Tibial artery (tissue), 4 donors: ENCODE results near the gene ZCCHC7.
"Not testable (repeated sequence)": the region's sequence is repeated elsewhere in the genome, so short reads cannot be mapped to it uniquely, and the experiment has no call there.

Experiments
- DNase-seq, 2 donors: peaks; one replicate each; pipeline ENCODE4 v3.0.0-alpha.2; 2019
- H3K27ac ChIP-seq, 2 donors: fragments of 200-600 bp; sonication (generic) in 1 of 2; 1 replicate in 1 of 2; 2 replicates in 1 of 2; pipeline ENCODE4 v1.5.1; 2018 to 2019; ENCODE audit warnings: mild to moderate bottlenecking in 1 of 2
- H3K27me3 ChIP-seq, 2 donors: fragments of 200-600 bp; sonication (generic) in 1 of 2; one replicate each; pipeline versions ENCODE4 v1.5.1 to v1.6.0; 2016 to 2019
- H3K36me3 ChIP-seq, 3 donors: fragments of 200-600 bp; sonication (generic) in 2 of 3; one replicate each; pipeline ENCODE4 v1.5.1; 2016 to 2019; ENCODE audit warnings: mild to moderate bottlenecking in 2 of 3
- H3K4me1 ChIP-seq, 4 donors: fragments of 200-600 bp; sonication (generic) in 2 of 4; 1 replicate in 3 of 4; 2 replicates in 1 of 4; pipeline ENCODE4 v1.5.1; 2016 to 2019
- H3K4me3 ChIP-seq, 2 donors: fragments of 200-600 bp; sonication (generic) in 1 of 2; 1 replicate in 1 of 2; 2 replicates in 1 of 2; pipeline ENCODE4 v1.5.1; 2018 to 2019; ENCODE audit warnings: mild to moderate bottlenecking in 2 of 2
- H3K9me3 ChIP-seq, 3 donors: fragments of 200-600 bp; sonication (generic) in 1 of 3; one replicate each; pipeline ENCODE4 v1.5.1; 2016 to 2019
- CTCF ChIP-seq, 2 experiments: fragments of 200-600 bp in 1 of 2; fragments of 450-650 bp in 1 of 2; IDR thresholded peaks; one replicate each; pipeline ENCODE4 v1.5.1; 2017 to 2019; ENCODE audit warnings: antibody characterized with exemption in 2 of 2, mild to moderate bottlenecking in 1 of 2, moderate library complexity in 1 of 2
- intact Hi-C: fragments of 100-400 bp; cut with DNase I; formaldehyde crosslinking; loops from one replicate; pipeline ENCODE4 v1.15.0; 2023; ENCODE audit warnings: low total_unique reads

Gene ZCCHC7

DNA sequence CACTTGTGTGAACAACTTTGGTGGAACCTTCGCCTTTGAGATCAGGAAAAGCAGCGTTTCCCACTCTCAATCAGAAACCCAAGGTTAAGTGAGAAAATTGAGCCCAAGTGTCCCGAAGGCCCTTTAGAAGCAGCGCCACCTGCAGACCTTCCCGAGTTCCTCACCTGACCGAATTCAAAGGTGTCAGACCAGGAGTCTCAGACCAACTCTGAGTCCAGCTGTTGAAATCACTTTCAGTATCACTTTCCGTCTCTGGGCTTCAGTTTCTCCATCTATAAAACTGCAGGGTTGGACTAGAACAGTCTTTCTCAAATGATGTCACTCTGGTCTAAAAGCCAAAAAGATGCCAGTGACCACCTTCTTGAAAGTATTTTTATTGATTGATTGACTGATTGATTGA lies 270.4 kb downstream of the ZCCHC7 start:
- Histone ChIP-seq H3K27ac (no peak overlapping the region), H3K4me1 (no peaks in the 10 kb centered on the region), H3K36me3 (no peaks in the 10 kb centered on the region), H3K9me3 (no peaks in the 10 kb centered on the region), H3K4me3 (no peak overlapping the region), H3K27me3 (no peaks in the 10 kb centered on the region)
- TF ChIP-seq CTCF (IDR thresholded peaks at IDR 0.05): no peak
- intact Hi-C loops: no loop called here
- DNase-seq: no peak

DNA sequence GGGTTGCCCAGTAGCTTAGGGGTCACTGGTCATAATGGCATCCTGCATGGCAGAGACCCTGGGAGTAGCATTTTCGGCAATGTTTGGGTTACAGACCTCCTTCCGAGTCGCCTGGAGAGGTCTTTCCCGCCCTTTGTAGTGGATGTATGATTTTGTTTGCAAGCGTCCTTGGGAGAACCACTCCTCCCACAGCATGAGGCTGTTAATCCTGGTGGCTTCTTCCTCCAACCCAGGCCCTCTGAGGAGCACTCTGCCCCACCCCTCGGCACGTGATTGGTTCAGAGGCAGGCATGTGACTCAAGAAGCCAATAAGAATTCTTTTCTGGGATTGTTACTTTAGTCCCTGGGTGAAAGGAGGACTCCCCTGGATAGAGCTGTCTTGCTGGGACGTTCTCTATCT lies 271.9 kb downstream of the ZCCHC7 start:
- H3K9me3 ChIP-seq: no peaks in the 10 kb centered on the region
- no peaks in the 10 kb centered on the region for H3K4me1 ChIP-seq
- H3K27ac ChIP-seq: no peak overlapping the region
- no peak overlapping the region for H3K4me3 ChIP-seq
- TF ChIP-seq CTCF (IDR thresholded peaks at IDR 0.05): no peak
- DNase-seq: no peak
- H3K27me3 ChIP-seq: no peaks in the 10 kb centered on the region
- H3K36me3 ChIP-seq: no peaks in the 10 kb centered on the region
- intact Hi-C loops: no loop called here

DNA sequence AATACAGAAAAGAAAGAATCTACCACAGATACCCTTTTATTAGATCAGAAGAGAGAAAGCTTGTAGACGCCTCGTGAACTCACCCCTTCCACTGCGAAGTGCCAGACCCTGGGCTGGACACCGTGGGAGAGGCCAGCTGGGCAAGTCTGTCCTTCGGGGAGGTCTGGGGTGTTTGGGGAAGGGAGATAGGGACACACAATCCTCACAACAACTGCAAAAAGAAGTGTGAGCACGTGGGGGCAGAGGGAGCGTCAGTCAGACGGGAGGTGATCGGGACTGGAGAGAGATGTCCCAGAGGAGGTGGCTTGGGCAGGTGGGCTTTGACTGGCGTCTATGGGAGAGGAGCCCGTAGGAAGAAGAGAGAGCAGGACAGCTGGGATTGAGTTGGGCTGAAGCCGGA lies 274.9 kb downstream of the ZCCHC7 start:
- intact Hi-C loops: no loop called here
- no peaks in the 10 kb centered on the region for H3K36me3 ChIP-seq
- no peaks in the 10 kb centered on the region for H3K9me3 ChIP-seq
- DNase-seq: no peak
- H3K27me3 ChIP-seq: no peaks in the 10 kb centered on the region
- TF ChIP-seq CTCF (IDR thresholded peaks at IDR 0.05): no peak
- H3K4me1 ChIP-seq: no peaks in the 10 kb centered on the region
- H3K4me3 ChIP-seq: no peak overlapping the region
- H3K27ac ChIP-seq: no peak overlapping the region

GRCh38 chr9:37395663-37396062 lies 275.3 kb downstream of the ZCCHC7 start:
- intact Hi-C loops: no loop called here
- no peaks in the 10 kb centered on the region for H3K9me3 ChIP-seq
- no peaks in the 10 kb centered on the region for H3K27me3 ChIP-seq
- no peak overlapping the region for H3K27ac ChIP-seq
- TF ChIP-seq CTCF (IDR thresholded peaks at IDR 0.05): no peak
- H3K4me1 ChIP-seq: no peaks in the 10 kb centered on the region
- H3K36me3 ChIP-seq: no peaks in the 10 kb centered on the region
- no peak for DNase-seq
- no peak overlapping the region for H3K4me3 ChIP-seq

- H3K27me3 ChIP-seq, H3K4me3 ChIP-seq, H3K4me1 ChIP-seq, H3K36me3 ChIP-seq, H3K9me3 ChIP-seq, H3K27ac ChIP-seq, DNase-seq, intact Hi-C loops: not testable (repeated sequence)
Observed at GRCh38 chr9:37397948-37398347, 277.6 kb downstream of the ZCCHC7 start.

DNA sequence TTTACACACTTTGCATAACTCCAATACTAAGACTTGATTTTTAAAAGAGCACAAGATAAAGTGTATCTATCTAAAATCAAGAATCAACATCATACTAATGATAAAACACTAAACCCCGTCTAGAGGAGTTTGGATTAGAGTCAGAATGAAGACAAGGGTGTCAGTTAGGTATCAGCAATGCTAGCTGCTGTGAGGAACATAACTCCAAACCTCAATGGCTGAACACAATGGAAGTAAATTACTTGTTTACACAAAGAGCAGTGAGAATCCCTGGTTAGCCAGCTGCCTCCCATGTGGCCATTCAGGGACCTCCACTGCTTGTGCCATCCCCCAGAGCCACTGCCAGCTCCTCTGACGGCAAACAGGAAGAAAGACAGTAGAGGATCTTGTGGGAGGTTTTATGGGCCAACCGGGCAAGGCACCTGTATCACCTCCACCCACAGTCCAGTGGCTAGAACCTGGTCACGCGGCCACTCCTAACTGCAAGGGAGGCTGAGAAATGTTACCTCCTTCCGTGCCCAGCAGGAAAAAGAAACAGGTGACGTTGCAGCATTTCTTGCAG lies 278.2 kb downstream of the ZCCHC7 start:
- H3K36me3 ChIP-seq: no peaks in the 10 kb centered on the region
- no peak for TF ChIP-seq CTCF (IDR thresholded peaks at IDR 0.05)
- H3K4me1 ChIP-seq: no peaks in the 10 kb centered on the region
- H3K4me3 ChIP-seq: no peak overlapping the region
- DNase-seq: no peak
- H3K9me3 ChIP-seq: no peaks in the 10 kb centered on the region
- intact Hi-C loops: no loop called here
- no peak overlapping the region for H3K27ac ChIP-seq
- H3K27me3 ChIP-seq: no peaks in the 10 kb centered on the region
